ENCODE measurements around the gene RS1.

DNA sequence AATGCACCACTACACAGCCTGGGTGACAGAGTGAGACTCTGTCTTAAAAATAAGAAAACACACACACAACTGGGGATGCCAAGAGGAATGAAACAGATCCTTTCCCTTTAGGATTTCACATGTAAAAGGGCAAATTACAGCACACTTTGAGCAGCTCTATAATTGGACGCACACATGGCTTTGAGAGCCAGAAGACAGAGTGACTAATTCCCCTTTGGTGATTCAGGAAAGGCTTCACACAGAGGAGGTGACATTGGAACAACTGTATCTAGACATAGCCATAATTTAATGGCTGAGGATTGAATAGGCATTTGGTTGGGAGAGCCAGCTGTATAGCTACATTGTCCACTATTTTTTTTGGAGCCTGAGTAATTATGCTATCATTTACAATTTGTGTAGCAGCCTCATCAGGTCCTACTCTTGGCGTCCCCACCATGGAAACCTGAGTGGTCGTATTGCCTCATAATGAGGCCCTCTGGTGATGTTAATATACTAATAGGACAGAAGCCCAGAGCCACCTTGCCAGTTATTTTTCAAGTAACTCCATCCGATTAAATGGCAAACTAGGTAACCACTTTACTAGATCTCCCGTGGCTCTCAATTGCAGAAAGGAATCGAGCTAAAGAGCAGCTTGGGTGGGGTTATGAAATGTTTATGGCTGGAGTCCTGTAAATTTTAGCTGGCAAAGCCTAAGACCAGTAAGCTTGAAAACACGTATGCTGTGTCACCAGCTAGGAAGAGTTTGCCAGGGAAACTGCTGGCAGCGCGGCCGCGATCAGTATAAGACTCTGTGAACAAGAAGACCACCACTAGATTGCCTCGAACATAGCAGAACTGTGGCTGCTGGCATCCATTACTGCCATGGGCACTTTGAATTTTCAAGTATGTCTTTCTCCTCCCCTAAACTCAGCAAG, 27.1 kb upstream of the RS1 start:
- TF ChIP-seq, protein P1, sequence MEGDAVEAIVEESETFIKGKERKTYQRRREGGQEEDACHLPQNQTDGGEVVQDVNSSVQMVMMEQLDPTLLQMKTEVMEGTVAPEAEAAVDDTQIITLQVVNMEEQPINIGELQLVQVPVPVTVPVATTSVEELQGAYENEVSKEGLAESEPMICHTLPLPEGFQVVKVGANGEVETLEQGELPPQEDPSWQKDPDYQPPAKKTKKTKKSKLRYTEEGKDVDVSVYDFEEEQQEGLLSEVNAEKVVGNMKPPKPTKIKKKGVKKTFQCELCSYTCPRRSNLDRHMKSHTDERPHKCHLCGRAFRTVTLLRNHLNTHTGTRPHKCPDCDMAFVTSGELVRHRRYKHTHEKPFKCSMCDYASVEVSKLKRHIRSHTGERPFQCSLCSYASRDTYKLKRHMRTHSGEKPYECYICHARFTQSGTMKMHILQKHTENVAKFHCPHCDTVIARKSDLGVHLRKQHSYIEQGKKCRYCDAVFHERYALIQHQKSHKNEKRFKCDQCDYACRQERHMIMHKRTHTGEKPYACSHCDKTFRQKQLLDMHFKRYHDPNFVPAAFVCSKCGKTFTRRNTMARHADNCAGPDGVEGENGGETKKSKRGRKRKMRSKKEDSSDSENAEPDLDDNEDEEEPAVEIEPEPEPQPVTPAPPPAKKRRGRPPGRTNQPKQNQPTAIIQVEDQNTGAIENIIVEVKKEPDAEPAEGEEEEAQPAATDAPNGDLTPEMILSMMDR (IDR thresholded peaks at IDR 0.05; ENCODE audit: insufficient read depth, low read length): no peak
- TF ChIP-seq SPI1 (IDR thresholded peaks at IDR 0.05; ENCODE audit: borderline replicate concordance, low read depth): no peak
